ENCODE results near the gene NRF1.

The NRF1 gene

DNA sequence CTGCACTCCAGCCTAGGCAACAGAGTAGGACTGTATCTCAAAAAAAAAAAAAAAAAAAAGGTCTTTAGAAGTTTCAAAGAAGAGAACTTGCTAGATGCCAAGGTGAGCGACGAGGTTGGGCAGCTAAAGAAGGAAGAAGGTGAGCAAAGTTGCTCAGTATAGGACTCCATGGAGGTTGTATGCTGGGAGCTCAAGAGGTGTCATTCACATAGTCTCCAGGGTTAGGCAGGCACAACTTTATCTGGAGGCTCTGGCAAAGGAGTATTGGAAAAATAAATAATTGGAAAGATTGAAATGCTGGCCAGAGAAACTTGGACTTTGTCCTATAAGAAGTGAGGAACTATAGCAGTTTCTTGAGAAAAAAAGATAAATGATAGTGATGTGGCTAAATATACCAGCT is 74.5 kb downstream of the NRF1 start:
- DNase-seq: no peak

DNA sequence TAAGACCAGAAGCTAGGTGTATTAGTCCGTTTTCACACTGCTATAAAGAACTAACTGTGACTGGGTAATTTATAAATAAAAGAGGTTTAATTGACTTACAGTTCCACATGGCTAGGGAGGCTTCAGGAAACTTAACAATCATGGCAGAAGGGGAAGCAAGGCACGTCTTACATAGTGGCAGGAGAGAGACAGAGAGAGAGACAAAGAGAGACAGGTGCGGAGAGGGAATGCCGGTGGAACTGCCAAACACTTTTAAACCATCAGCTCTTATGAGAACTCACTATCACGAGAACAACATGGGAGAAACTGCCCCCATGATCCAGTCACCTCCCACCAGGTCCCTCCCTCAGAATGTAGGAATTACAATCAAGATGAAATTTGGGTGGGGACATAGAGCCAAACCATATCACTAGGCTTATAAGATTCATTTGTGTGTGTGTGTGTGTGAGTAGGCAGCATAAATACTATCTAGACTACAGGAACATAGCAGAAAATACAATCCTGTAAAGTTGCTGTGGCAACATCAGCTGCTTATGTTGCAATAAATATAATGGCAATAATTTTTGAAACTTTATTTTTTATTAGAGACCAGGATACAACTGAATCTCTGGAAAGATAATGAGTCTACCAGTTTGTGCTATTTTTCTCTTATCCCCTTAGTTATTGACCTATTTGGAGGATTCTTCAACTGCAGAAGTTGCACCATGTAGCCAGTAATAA is 77.1 kb downstream of the NRF1 start:
- DNase-seq: no peak

- no peak for DNase-seq
Measured at GRCh38 chr7:129689995-129690581, 78.6 kb downstream of the NRF1 start.

DNA sequence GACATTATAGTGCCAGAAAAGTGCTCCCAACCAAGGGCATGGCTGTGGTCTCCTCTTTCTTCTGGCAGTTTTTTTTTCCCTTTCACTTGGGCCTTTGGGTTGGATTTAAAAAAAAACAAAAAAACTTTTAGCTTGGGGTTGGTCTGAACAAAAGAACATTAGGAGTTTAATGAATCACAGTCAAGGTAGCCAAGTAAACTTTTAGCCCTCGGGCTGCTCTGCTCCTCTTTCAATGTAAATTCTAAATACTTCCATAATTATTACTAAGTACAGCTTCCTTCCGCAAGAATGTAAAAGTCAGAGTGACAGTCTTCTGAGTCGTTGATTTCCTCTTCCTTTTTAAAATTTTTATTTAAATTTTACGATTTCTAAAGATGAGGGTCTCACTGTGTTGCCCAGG is 79.2 kb downstream of the NRF1 start:
- DNase-seq: no peak

DNA sequence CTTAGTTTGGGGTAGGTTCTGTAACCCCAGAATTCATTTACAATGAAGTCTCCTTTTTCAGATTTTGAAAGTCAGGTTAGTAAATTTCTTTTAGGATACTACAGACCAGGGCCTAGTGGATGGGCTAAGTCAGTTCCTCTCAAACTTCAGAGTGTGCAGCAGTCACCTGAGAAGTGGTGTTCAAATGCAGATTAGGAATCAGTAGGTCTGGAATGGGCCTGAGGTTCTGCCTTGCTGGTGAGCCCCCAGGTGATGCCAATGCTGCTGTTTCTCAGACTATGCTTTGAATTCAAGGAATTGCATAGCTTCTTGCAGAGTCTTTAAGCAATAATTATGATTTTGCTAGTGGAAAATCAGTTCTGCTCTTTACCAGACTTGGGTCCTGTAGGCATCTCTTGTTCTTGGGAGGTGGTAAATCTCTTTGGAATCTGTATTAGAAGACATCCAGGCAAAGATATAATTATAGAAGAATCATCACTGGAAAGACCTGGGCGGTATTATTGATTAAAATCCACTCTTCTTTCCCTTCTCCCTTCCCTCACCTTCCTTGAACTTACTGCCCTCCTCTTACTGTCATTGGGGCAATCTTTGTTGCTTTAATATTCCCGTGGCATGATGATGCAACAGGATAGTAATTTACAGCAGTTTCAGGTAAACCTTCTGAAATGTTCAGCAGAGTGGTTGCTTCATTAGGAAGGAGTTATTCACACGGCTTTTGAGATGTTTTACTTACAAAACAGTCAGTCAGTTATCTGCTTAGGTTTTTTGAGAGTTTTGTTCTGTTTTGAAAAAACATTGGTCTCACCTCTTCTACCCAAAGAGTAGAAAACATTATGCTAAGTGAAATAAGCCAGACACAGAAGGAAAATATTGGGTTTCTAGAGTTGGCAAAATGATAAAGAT is 87.2 kb downstream of the NRF1 start:
- no peak for DNase-seq

DNA sequence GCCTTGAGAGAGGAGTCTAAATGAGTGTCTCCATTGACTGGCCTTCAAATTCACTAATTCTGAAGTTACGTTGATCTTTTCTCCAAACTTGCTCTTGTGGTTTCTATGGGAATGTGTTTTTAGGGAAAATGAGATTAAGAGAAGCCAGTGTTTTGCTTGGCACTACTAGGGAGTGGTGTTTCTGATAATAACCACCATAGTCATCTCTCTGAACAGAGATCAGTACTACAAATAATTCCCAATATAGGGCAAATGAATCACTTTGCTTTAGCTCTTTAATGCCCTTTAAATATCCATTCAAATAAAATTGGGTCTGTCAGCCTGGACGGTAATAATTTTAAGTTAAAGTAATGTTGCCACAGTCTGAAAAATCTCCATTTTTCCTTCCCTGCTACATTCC is 90.8 kb downstream of the NRF1 start:
- DNase-seq: no peak

GRCh38 chr7:129702761-129703338 is 91.3 kb downstream of the NRF1 start:
- no peak for DNase-seq

DNA sequence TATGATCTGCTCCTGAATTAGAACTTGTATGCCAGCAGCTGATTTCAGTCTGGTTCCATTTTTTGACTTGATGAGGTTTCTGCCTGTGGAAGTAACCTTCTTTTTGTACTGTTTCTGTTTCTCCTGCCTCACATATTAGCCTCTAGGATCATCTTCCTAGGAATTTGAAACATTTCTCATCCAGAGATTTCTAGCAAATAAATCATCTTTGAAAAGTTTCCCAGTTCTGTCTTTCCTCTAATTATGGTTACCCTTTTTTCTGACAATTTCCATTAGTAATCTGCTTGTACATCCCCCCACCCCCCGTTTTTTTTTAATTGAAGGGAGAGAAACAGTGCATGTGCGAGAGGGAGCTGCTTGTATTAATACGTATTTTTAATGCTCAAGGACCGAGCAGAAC is 92.2 kb downstream of the NRF1 start:
- no peak for DNase-seq

- DNase-seq: no peak
Measured at GRCh38 chr7:129707910-129708499, 96.5 kb downstream of the NRF1 start.

DNA sequence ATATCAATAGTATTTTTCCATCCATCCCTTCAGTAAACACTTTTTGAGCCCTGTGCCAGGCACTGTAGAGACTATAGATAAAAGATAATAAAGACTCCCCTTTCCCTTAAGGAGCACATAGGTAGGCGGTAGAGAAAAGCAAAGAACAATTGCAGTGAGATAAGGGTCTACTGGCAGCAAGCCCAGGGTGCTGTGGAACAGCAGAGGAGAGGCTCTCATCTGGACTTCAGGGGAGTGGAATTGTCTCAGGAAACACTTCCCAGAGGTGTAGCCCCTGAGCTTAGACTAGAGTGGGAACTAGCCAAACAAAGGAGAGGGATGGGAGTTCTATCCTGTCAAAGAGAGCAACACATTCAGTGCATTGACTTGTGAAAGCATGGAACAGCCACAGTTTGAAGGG is 102.0 kb downstream of the NRF1 start:
- no peak for DNase-seq

GRCh38 chr7:129714514-129715063 is 103.1 kb downstream of the NRF1 start:
- no peak for DNase-seq

DNA sequence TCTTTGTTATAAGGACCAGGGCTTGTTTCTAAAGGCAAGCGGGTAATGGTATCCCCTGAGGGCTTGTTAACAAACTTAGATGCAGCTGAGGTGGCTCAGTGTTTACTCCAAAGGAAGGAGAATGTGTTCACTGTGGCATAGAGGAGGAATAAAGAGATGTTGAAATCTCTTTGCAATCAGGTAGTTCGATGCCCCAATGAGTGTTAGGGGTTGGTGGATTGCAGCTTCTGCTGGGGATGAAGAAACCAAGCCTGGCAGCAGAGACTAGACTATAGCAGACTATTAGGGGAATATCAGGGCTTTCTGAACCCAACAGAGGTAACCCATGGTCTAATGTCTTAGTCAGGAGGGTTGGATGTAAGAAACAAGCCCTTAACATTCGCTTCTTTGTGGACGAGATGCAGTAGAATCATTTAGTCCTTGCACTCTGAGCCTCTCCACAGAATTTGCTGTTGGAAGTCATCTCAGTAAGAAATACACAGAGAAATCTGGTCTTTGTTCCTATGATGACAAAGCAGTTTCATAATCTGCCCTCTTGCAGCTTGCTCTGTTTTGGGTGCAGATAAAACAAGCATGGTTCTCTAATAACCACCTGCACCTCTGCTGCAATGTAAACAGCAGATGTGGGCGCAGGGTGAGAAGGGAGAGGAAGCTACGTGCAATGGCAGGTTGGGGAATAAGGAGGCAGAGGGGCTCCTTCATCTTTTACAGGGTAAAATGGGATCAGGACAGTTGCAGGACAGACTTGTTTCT is 108.6 kb downstream of the NRF1 start:
- no peak for DNase-seq

DNA sequence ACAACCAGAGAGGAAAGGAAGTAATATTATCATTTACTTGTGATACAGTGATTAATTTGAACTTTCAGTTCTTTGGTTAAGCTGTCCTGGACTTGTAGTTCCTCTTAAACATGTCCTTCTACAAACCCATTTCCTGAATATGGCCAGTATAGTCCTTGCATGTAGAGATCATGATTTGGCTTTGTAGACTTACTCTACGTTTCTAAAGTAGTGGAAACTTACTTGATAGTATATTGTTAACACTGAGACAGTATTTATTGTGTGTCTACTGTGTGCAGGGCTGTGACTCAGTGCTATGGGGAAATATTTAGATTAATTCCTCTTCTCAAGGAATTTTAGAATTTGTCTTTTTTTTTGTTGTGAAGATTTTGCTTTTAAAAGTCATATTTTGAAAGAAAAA is 109.5 kb downstream of the NRF1 start:
- no peak for DNase-seq

GRCh38 chr7:129723679-129724078 is 112.2 kb downstream of the NRF1 start:
- DNase-seq: no peak

DNA sequence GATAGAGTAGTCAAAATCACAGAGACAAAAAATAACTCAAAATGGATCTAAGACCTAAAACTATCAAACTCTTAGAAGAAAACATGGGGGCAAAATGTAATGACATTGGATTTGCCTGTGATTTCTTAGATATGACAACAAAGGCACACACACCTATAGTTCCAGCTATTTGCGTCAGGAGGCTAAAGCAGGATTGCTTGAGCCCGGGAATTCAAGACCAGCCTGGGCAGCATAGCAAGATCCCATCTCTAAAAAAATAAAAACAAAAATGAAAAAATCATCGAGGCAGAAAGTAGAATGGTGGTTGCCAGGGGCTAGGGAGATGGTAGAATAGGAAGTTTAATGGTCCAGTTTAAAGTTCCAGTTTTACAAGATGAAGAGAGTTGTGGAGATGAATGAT is 113.3 kb downstream of the NRF1 start:
- no peak for DNase-seq

DNA sequence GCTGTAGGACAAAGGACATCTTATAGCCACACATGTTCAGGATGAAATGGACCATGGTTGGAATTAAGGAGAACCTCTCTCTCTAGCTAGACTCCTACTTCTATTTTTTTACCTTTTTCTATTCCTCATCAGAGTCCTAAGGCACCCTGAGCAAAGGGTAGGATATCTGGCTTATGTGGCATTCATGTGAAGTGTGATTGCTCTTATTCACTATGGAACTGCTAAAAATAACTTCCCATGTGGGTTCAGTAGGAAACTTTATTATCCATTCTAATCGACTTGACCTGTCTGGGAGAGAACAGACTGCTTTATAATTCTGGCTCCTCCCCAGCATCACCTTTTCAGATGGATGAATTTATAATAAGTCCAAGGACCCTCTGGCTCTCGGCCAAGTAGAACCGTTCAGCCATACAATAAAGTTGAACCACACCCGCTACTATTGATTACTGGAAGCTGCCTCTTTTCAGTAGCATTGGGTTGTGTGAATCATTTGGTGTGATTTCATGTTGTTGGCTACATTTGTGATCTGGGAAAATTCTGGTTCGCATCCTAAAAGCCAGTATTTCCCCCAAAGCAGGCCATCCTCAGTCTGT is 117.5 kb downstream of the NRF1 start:
- no peak for DNase-seq

GRCh38 chr7:129729511-129729910 is 118.0 kb downstream of the NRF1 start:
- no peak for DNase-seq

GRCh38 chr7:129730159-129730558 is 118.6 kb downstream of the NRF1 start:
- DNase-seq: no peak

DNA sequence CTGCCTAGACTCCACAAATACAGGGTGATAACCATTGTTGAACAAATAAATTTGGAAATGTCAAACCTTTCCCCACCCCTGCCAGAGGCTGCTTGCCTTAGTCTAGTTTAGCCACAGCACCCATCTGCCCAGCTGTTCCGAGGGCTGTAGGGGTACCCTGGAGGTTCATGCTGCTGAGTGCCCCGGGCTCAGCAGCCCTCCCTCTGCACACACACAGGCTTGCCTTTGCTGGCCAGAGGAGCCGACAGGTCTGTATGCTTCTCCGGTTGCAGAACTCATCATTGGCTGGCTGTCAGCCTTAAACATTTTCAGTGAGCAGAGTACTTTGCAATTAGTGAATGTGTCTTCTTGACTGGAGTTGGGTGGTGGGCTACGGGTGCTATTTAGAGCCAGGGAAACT is 122.9 kb downstream of the NRF1 start:
- no peak for DNase-seq

GRCh38 chr7:129739427-129739826 is 127.9 kb downstream of the NRF1 start:
- no peak for DNase-seq

GRCh38 chr7:129740574-129741410 is 129.3 kb downstream of the NRF1 start:
- no peak for DNase-seq

Data from stimulated activated CD4-positive, alpha-beta T cell treated with anti-CD3 and anti-CD28 coated beads, Interleukin-2, amount 100 ng/mL, for 24 hours (primary cell).